ENCODE data around the gene ARHGEF6. TPM values are rescaled to one million over a fixed set of nuclear protein-coding genes. Genes with fewer than 3 reads are reported as not detected.

The ARHGEF6 gene
- total and polyA plus RNA-seq, 10 donors, result 13.1 to 70.1 (median 55.8) TPM

DNA sequence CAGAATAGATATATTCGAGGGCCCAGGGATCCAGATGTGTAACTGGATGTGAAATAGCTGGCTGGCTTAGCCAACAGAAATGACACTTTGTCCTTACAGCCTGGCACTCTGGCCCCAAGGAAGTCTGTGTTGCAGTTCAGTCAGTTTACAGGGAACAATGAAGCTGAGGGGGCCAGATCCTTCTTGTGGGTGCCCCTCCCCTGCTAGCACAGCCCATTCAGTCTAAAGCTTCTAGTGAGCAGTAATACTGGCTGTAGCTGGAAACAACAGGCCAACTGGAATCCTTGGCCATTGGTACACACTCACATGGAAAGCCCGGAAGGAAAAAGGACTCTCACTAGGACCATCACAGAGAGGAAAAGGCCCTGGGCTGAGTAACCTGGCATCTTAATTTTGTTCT, 155.5 kb downstream of the ARHGEF6 start:
- 80 to 100% (median 89%) methylated on average over 2 of the region's 2 CpGs for WGBS, 5 donors
- Histone ChIP-seq H3K4me1 (peaks cover 0 to 17% (median 0%) of the 10 kb centered on the region in 6 donors), H3K27ac (no peak overlapping the region), H3K27me3 (replicated peaks in 1 of 7) (no peaks in the 10 kb centered on the region), H3K36me3 (no peaks in the 10 kb centered on the region), H3K9me3 (no peaks in the 10 kb centered on the region), H3K4me3 (no peak overlapping the region)
- no peak for DNase-seq
- intact Hi-C loops (cut with DNase I; ENCODE audit: low total_unique reads), result no loop called here
- no peak for TF ChIP-seq POLR2A (IDR thresholded peaks at IDR 0.05)
- no peak for TF ChIP-seq POLR2AphosphoS5 (IDR thresholded peaks at IDR 0.05)
- TF ChIP-seq, protein P1, sequence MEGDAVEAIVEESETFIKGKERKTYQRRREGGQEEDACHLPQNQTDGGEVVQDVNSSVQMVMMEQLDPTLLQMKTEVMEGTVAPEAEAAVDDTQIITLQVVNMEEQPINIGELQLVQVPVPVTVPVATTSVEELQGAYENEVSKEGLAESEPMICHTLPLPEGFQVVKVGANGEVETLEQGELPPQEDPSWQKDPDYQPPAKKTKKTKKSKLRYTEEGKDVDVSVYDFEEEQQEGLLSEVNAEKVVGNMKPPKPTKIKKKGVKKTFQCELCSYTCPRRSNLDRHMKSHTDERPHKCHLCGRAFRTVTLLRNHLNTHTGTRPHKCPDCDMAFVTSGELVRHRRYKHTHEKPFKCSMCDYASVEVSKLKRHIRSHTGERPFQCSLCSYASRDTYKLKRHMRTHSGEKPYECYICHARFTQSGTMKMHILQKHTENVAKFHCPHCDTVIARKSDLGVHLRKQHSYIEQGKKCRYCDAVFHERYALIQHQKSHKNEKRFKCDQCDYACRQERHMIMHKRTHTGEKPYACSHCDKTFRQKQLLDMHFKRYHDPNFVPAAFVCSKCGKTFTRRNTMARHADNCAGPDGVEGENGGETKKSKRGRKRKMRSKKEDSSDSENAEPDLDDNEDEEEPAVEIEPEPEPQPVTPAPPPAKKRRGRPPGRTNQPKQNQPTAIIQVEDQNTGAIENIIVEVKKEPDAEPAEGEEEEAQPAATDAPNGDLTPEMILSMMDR (IDR thresholded peaks at IDR 0.05 in 8 of 11, conservative IDR thresholded peaks at IDR 0.05 in 3 of 11), result no peak

DNA sequence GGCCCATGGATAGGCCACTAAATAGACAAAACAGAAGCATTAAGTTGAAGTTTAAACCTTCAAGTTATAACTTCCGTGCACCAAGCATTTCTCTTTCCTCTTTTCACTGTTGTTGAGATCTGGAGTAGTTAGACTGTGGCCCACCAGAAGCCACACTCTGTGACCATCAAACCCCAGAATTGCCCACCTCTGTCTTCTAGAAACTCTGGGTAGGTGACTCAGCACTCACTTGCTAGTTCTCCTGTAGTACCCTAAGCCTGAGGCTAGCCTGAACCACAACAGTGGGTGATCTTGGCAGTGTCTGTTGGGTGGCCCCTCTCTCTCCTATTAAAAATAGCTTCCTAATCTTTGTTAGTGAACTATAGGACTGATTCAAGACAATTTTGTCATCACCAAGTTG, 157.3 kb downstream of the ARHGEF6 start:
- Histone ChIP-seq H3K36me3 (no peaks in the 10 kb centered on the region), H3K9me3 (no peaks in the 10 kb centered on the region), H3K27me3 (replicated peaks in 1 of 7) (no peaks in the 10 kb centered on the region), H3K27ac (no peak overlapping the region), H3K4me3 (no peak overlapping the region), H3K4me1 (peaks cover 0 to 3% (median 0%) of the 10 kb centered on the region in 6 donors)
- intact Hi-C loops (cut with DNase I; ENCODE audit: low total_unique reads), result no loop called here
- no peak for DNase-seq
- 31 to 71% (median 38%) methylated on average over 1 of the region's 1 CpG for WGBS, 5 donors
- TF ChIP-seq, protein P1 (IDR thresholded peaks at IDR 0.05 in 8 of 11, conservative IDR thresholded peaks at IDR 0.05 in 3 of 11), result no peak
- no peak for TF ChIP-seq POLR2AphosphoS5 (IDR thresholded peaks at IDR 0.05)
- TF ChIP-seq POLR2A (IDR thresholded peaks at IDR 0.05), result no peak

DNA sequence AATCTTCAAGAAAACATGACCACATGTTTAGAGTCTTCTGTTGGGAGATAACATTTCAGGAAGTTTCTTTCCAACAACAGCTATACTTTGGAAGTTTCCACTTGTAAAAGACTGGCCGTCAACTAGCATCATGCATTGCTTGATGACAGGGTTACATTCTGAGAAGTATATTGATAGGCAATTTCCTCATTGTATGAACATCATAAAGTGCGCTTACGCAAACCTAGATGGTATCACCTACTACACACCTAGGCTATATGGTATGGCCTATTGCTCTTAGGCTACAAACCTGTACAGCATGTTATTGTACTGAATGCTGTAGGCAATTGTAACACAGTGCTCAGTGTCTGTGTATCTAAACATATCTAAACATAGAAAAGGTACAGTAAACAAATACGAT, 158.2 kb downstream of the ARHGEF6 start:
- no peaks in the 10 kb centered on the region for H3K9me3 ChIP-seq
- H3K27ac ChIP-seq, result no peak overlapping the region
- TF ChIP-seq, protein P1 (IDR thresholded peaks at IDR 0.05 in 8 of 11, conservative IDR thresholded peaks at IDR 0.05 in 3 of 11), result no peak
- no peak for TF ChIP-seq POLR2A (IDR thresholded peaks at IDR 0.05)
- no peak for TF ChIP-seq POLR2AphosphoS5 (IDR thresholded peaks at IDR 0.05)
- H3K4me3 ChIP-seq, result no peak overlapping the region
- H3K27me3 ChIP-seq (replicated peaks in 1 of 7), result no peaks in the 10 kb centered on the region
- WGBS, 5 donors, result 87 to 96% (median 95%) methylated on average over 4 of the region's 4 CpGs
- intact Hi-C loops (cut with DNase I; ENCODE audit: low total_unique reads), result no loop called here
- H3K4me1 ChIP-seq, result no peaks in the 10 kb centered on the region
- H3K36me3 ChIP-seq, result no peaks in the 10 kb centered on the region
- no peak for DNase-seq

DNA sequence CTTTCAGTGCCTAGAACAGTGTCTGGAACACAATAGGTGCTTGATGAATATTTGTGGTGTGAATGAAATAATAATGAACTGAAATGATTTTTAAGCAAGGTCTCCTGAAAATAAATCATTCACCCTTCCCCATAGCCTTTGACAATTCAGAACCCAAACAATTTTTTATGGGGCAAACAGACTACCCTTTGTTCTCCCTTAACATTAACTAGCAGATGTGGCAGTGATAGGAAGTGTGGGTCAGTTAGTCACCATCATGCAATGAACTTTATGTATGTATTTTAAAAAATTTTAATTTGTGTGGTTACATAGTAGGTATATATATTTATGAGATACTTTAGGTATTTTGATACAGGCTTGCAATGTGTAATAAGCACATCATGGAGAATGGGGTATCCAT, 160.0 kb downstream of the ARHGEF6 start:
- Histone ChIP-seq H3K9me3 (no peaks in the 10 kb centered on the region), H3K4me1 (no peaks in the 10 kb centered on the region), H3K36me3 (no peaks in the 10 kb centered on the region), H3K27ac (no peak overlapping the region), H3K27me3 (replicated peaks in 1 of 7) (no peaks in the 10 kb centered on the region), H3K4me3 (no peak overlapping the region)
- no peak for TF ChIP-seq POLR2AphosphoS5 (IDR thresholded peaks at IDR 0.05)
- TF ChIP-seq, protein P1 (IDR thresholded peaks at IDR 0.05 in 8 of 11, conservative IDR thresholded peaks at IDR 0.05 in 3 of 11), result no peak
- DNase-seq, result no peak
- intact Hi-C loops (cut with DNase I; ENCODE audit: low total_unique reads), result no loop called here

Measured in spleen (tissue), 11 donors.